Stomach (tissue), 9 donors: ENCODE measurements around the gene PPP2R2C. TPM values are rescaled to one million over a fixed set of nuclear protein-coding genes. Genes with fewer than 3 reads are reported as not detected.

ENCODE experiments used
- DNase-seq, 2 donors: peaks; one replicate each; pipeline versions ENCODE4 v3.0.0 to v3.0.0-alpha.2; 2013 to 2019
- H3K27ac ChIP-seq, 5 donors: fragments of 200-600 bp in 4 of 5; sonication (generic) in 4 of 5; one replicate each; pipeline ENCODE4 v1.5.1; 2013 to 2019; ENCODE audit warnings: mild to moderate bottlenecking in 1 of 5, moderate library complexity in 1 of 5
- H3K27me3 ChIP-seq, 3 donors: fragments of 200-600 bp; sonication (generic); one replicate each; pipeline ENCODE4 v1.5.1; 2017 to 2019; ENCODE audit warnings: mixed run types in 1 of 3
- H3K36me3 ChIP-seq, 4 donors: fragments of 200-600 bp; sonication (generic); 1 replicate in 3 of 4; 2 replicates in 1 of 4; pipeline ENCODE4 v1.5.1; 2016 to 2019
- H3K4me1 ChIP-seq, 4 donors: fragments of 200-600 bp; sonication (generic); one replicate each; pipeline ENCODE4 v1.5.1; 2016 to 2019
- H3K4me3 ChIP-seq, 4 donors: fragments of 200-600 bp; sonication (generic) in 3 of 4; one replicate each; pipeline ENCODE4 v1.5.1; 2016 to 2019; ENCODE audit warnings: mild to moderate bottlenecking in 1 of 4
- H3K9me3 ChIP-seq, 4 donors: fragments of 200-600 bp; sonication (generic); one replicate each; pipeline ENCODE4 v1.5.1; 2016 to 2019
- CTCF ChIP-seq, 7 experiments: fragments of 450-650 bp in 4 of 7; fragments of 200-600 bp in 3 of 7; sonication (generic) in 3 of 7; IDR thresholded peaks; one replicate each; pipeline ENCODE4 v1.5.1; 2016 to 2019; ENCODE audit warnings: antibody characterized with exemption in 7 of 7, control low read depth in 2 of 7, mild to moderate bottlenecking in 1 of 7
- EP300 ChIP-seq: sonication (generic); formaldehyde crosslinking; IDR thresholded peaks from one replicate; pipeline ENCODE4 v1.6.1; 2017; ENCODE audit warnings: antibody characterized with exemption
- POLR2A ChIP-seq, 4 donors: fragments of 450-650 bp; IDR thresholded peaks; one replicate each; pipeline ENCODE4 v1.6.1; 2016; ENCODE audit warnings: antibody characterized with exemption in 4 of 4, control low read depth in 2 of 4, mild to moderate bottlenecking in 1 of 4, moderate library complexity in 1 of 4
- POLR2AphosphoS5 ChIP-seq, 3 donors: sonication (generic); formaldehyde crosslinking; IDR thresholded peaks; one replicate each; pipeline ENCODE4 v1.6.1; 2016; ENCODE audit warnings: antibody characterized with exemption in 3 of 3
- WGBS, 5 donors: extraction: QIAGEN DNeasy Blood & Tissue Kit in 3 of 5; methylation state at CpG; one replicate each; pipeline versions ENCODE4 v1.1.5 to v1.1.7; 2013 to 2018; 5-methylcytosine and 5-hydroxymethylcytosine counted together
- intact Hi-C: fragments of 100-400 bp; cut with DNase I; formaldehyde crosslinking; loops from one replicate; pipeline ENCODE4 v1.15.1; 2023; ENCODE audit warnings: low total_unique reads
- polyA plus RNA-seq, 3 donors: library from polyadenylated mRNA; stranded (reverse); fragments of 200-250 nt; gene quantifications; one replicate each; pipeline ENCODE4 v1.2.3, GENCODE V29; 2013
- total RNA-seq, 5 donors: library from RNA; depleted of rRNA; stranded (reverse); fragments of >200 nt; gene quantifications; one replicate each; pipeline versions ENCODE4 v1.1.0 to v1.2.3, GENCODE V29; 2014 to 2016
- donor health status: healthy with polysubstance abuse.
- donor health status: Bipolar disorder and iron deficiency.
- donor health status: healthy.

Gene PPP2R2C
- total and polyA plus RNA-seq, 8 donors, result 1.4 to 5.0 (median 1.5) TPM; not detected in 5

GRCh38 chr4:6464842-6465588 is 7.4 kb downstream of the PPP2R2C start:
- TF ChIP-seq EP300, result no peak
- TF ChIP-seq POLR2AphosphoS5 (IDR thresholded peaks at IDR 0.05), result no peak
- no peak for TF ChIP-seq POLR2A (IDR thresholded peaks at IDR 0.05)
- no peak for TF ChIP-seq CTCF (IDR thresholded peaks at IDR 0.05)
- Histone ChIP-seq H3K9me3 (no peaks in the 10 kb centered on the region), H3K4me1 (peaks cover 0 to 2% (median 2%) of the 10 kb centered on the region in 4 donors), H3K36me3 (no peaks in the 10 kb centered on the region), H3K4me3 (no peak overlapping the region), H3K27ac (no peak overlapping the region), H3K27me3 (peaks cover 0 to 63% (median 28%) of the 10 kb centered on the region in 3 donors)
- 68 to 75% (median 71%) methylated on average over 7 of the region's 7 CpGs for WGBS, 5 donors
- no peak for DNase-seq
- intact Hi-C loops, result no loop called here

DNA sequence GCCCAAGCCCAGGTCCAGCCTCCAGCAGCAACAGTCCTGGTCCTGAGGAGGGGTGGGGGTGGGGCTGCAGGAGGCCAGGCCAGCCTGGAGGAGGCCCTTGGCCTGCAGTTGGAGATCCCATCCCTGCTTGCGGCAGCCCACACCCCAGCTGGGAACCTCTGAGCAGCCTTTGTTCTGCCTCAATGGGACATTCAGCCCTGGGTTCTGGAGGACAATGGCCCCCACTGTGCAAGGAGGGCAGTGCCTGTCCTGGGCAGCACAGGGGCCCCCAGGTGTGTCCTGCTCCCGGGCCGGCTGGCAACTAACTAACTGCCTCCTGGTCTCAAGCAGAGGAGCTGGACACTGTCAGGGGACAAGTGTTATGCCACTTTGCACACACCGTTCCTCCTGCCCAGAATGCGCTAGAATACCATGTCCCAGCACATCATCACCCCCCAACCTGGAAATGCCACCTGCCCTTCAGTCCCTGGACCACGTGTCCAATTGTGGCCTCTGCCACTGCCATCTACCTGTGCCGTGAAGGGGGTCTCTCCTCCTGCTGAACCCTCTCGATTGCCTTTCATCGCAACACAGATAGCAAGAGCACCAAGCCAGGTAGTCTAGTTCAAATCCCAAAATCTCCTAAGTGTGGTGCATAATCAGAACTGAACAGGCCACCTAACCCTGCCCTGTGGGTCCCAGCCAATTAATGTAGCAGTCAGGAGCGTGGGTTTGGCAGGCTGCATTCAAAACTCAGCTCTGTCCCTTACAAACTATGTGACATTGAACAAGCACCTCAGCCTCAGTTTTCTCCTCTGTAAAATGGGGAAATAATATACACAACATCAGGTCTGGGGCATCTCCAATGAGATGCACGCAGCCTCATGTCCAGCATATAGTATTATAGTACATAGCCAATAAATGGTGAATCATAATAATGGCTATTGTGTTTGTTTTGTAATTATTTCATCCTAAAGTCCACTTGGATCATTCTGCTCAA is 8.8 kb downstream of the PPP2R2C start:
- 61 to 86% (median 67%) methylated on average over 10 to 11 of the region's 11 CpGs for WGBS, 5 donors
- H3K27ac ChIP-seq, result no peak overlapping the region
- no peak overlapping the region for H3K4me3 ChIP-seq
- intact Hi-C loops, result no loop called here
- peak in 1 of 2 donors; percentile 10 for DNase-seq
- H3K27me3 ChIP-seq, result peaks cover 0 to 61% (median 17%) of the 10 kb centered on the region in 3 donors
- no peaks in the 10 kb centered on the region for H3K36me3 ChIP-seq
- no peak for TF ChIP-seq POLR2A (IDR thresholded peaks at IDR 0.05)
- TF ChIP-seq EP300, result no peak
- H3K4me1 ChIP-seq, result no peaks in the 10 kb centered on the region
- peaks cover 1 to 8% (median 7%) of the 10 kb centered on the region in 4 donors for H3K9me3 ChIP-seq

GRCh38 chr4:6461301-6462165 is 10.9 kb downstream of the PPP2R2C start:
- DNase-seq, result peak in 1 of 2 donors; percentile 15
- H3K9me3 ChIP-seq, result peaks cover 5 to 13% (median 12%) of the 10 kb centered on the region in 4 donors
- H3K4me3 ChIP-seq, result no peak overlapping the region
- TF ChIP-seq POLR2AphosphoS5 (IDR thresholded peaks at IDR 0.05), result no peak
- no peak for TF ChIP-seq EP300
- no peak for TF ChIP-seq POLR2A (IDR thresholded peaks at IDR 0.05)
- TF ChIP-seq CTCF (IDR thresholded peaks at IDR 0.05), result no peak
- H3K36me3 ChIP-seq, result no peaks in the 10 kb centered on the region
- H3K4me1 ChIP-seq, result no peaks in the 10 kb centered on the region
- peaks cover 0 to 50% (median 13%) of the 10 kb centered on the region in 3 donors for H3K27me3 ChIP-seq
- 69 to 91% (median 79%) methylated on average over 3 to 9 of the region's 9 CpGs for WGBS, 5 donors
- no peak overlapping the region for H3K27ac ChIP-seq
- intact Hi-C loops, result no loop called here

GRCh38 chr4:6460876-6461275 is 11.5 kb downstream of the PPP2R2C start:
- H3K36me3 ChIP-seq, result no peaks in the 10 kb centered on the region
- H3K4me1 ChIP-seq, result no peaks in the 10 kb centered on the region
- H3K9me3 ChIP-seq, result peaks cover 5 to 13% (median 12%) of the 10 kb centered on the region in 4 donors
- no peak overlapping the region for H3K27ac ChIP-seq
- TF ChIP-seq CTCF (IDR thresholded peaks at IDR 0.05), result no peak
- TF ChIP-seq POLR2A (IDR thresholded peaks at IDR 0.05), result no peak
- TF ChIP-seq EP300, result no peak
- TF ChIP-seq POLR2AphosphoS5 (IDR thresholded peaks at IDR 0.05), result no peak
- intact Hi-C loops, result no loop called here
- 60 to 71% (median 65%) methylated on average over 9 of the region's 9 CpGs for WGBS, 5 donors
- peak in 1 of 2 donors; percentile 3 for DNase-seq
- peaks cover 0 to 50% (median 13%) of the 10 kb centered on the region in 3 donors for H3K27me3 ChIP-seq
- no peak overlapping the region for H3K4me3 ChIP-seq
